B cell (primary cell): ENCODE measurements around the gene TTLL10.

Source experiments
- CTCF ChIP-seq: fragments of 200-600 bp; IDR thresholded peaks from one replicate; pipeline ENCODE4 v1.8.0; 2022; ENCODE audit warnings: antibody characterized with exemption, mild to moderate bottlenecking
- EZH2 ChIP-seq: IDR thresholded peaks from 2 replicates; pipeline ENCODE4 v1.6.1; 2012; ENCODE audit warnings: borderline replicate concordance, low read depth, mild to moderate bottlenecking, moderate library complexity, low read length; ENCODE audit not compliant: insufficient read depth, poor library complexity, severe bottlenecking

- no peak for TF ChIP-seq CTCF
- no peak for TF ChIP-seq EZH2
Measured at GRCh38 chr1:1132042-1132950, 41.4 kb upstream of the TTLL10 start.
